Hematopoietic multipotent progenitor cell treated with erythropoietin and hydrocortisone succinate and interleukin-3 and kit ligand, for 4 days (in vitro differentiated cells): ENCODE measurements around the gene GLUL.
"Not testable (repeated sequence)": the region's sequence is repeated elsewhere in the genome, so short reads cannot be mapped to it uniquely, and the experiment has no call there.

ENCODE experiments used
- DNase-seq: peaks from one replicate; pipeline ENCODE4 v3.0.0-alpha.2; 2015

The GLUL gene

GRCh38 chr1:182392050-182393028 lies 749 bp upstream of the GLUL start:
- DNase-seq = peak; percentile 74

DNA sequence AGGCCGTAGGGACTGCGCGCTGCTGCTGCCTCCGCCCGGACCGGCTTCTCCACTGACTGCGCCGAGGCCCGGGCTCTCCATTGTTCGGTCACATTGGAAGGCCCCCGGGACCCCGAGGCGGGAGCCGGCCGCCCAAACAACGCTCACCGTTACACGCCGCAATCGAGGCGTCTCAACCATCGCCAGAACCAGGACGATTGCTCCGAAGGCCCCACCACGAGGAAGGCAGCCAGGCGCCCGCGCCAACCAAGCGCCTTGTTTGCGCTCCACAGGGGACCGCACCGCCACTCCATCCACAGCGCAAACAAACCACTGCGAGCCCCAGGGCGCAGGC lies 595 bp downstream of the GLUL start:
- DNase-seq = no peak

GRCh38 chr1:182389619-182390047 lies 2.0 kb downstream of the GLUL start:
- DNase-seq = peak; percentile 69

GRCh38 chr1:182388392-182389134 lies 3.0 kb downstream of the GLUL start:
- DNase-seq = peak; percentile 24

DNA sequence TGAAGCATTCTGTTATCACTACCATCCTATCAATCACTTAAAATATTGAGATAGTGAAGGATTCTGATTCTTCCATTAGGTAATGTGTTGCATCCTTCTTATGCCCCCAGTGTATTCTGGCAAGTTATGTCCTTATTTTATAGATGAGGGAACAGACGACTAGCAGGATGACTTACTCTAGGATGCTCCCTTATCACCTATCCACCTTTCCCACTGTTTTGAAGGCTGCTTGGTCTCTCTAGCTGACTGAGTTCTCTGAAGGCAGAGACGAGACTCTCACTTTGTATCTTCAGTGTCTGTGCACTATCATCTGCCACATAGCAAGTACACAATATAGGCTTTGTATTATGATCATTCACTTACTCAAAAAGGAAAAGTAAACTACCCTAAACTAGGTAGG lies 4.0 kb downstream of the GLUL start:
- no peak for DNase-seq

DNA sequence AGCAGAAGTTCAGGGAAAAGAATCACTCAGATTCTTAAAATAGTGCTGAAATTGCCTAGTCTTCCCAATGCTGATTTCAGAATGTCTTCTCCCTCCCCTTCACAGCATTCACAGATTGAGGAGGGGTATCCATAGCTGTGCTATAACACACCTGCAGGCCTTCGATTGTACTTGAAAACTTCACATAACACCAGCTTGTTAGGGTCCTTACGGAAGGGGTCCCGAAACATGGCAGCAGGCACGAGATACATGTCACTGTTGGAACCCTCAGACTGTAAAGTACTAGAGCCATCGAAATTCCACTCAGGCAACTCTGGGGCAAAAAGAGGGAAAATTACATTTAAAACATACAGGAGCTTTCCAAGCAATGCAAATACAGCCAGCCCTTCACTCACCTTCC lies 4.6 kb downstream of the GLUL start:
- DNase-seq = no peak

- DNase-seq = peak; percentile 39
Observed at GRCh38 chr1:182385885-182386853, 5.4 kb downstream of the GLUL start.

GRCh38 chr1:182384387-182384960 lies 7.1 kb downstream of the GLUL start:
- no peak for DNase-seq

DNA sequence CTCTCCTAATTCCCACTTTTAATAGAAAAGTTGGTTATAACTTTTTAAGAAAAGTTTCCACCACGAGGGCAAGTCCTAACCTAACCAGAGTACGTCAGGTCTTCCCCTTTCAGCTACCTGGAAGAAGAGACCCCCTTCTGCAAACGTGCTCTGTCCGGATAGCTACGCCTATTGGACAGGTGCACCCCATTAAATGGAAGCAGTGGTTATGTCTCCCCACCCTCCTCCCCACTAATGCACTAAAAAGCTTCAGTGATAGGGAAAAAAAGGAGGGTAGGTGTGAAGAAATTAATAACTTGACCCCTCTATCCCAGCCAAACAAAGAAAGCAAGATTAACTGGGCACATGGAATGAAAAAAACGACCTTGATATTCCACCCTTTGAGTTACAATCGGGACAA lies 7.7 kb downstream of the GLUL start:
- DNase-seq = no peak

DNA sequence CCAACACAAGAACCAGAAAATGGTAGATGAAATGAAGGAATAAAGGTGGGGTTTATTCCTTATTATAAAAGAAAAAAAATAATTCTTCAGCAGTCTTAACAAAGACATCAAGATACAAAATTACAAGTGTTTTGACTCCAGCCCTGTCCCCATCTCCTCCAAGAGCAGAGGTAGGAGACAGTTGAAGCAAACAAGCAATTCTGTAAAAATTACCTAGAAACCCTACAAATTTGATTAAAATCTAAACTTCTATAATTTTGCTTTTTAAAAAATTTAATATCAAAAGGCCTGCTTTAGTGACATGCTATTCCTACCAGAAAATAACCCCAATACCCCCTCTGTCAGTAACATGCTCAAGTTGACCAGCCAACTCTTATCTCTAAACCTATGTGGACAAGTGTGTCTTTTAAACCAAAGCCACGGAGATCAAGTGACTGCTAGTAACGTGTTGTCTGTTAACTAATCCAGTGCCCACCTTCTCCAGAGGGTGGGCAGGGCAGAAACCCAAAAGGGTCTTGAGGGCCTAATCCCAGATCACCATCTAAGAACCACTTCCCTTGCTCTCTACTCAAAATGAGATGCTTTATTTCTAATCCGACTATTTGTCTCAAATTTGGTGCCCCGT lies 8.4 kb downstream of the GLUL start:
- DNase-seq = peak; percentile 42

DNA sequence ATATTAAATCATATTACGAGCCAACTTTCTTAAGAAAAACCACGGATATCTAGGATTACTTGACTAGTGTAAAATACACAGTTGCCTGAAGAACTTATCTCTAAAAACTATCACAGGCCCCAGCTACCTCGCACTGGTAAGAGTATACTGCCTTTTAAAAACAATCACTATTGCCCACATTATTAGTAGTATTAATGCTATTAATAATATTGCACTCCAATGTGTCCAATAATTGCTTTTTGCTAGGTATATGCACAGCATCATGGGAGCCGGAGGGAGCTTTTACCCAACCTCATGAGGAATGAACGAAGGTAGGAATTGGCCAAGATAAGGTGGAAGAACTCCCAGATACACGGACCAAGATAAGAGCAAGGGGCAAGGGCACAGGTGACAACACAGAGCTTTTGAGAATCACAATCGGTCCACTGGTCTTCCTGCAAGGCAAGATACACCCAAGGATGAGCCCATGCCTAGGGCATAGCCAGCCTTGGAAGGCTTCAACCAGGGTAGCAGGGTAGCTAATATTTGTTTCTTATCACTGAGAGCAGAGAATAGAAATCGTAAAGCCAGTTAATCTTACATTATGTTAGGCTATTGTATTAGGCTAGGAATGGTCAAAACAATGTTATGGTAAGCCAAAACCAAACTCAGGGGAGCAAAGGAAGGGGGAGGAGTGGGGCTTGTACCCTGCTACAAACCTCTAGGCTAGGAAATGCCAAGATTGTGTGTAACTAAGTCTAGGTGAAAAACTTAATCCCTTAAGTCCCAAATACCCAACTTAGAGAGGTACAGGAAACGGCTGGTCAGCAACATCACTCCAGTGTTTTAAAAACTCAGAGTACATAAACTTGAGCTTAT lies 9.4 kb downstream of the GLUL start:
- DNase-seq = peak; percentile 30

- DNase-seq = no peak
Observed at GRCh38 chr1:182380199-182380598, 11.4 kb downstream of the GLUL start.

- DNase-seq = not testable (repeated sequence)
Observed at GRCh38 chr1:182379781-182380180, 11.8 kb downstream of the GLUL start.

GRCh38 chr1:182376936-182377574 lies 14.5 kb downstream of the GLUL start:
- no peak for DNase-seq

GRCh38 chr1:182374101-182374834 lies 17.3 kb downstream of the GLUL start:
- DNase-seq = no peak

DNA sequence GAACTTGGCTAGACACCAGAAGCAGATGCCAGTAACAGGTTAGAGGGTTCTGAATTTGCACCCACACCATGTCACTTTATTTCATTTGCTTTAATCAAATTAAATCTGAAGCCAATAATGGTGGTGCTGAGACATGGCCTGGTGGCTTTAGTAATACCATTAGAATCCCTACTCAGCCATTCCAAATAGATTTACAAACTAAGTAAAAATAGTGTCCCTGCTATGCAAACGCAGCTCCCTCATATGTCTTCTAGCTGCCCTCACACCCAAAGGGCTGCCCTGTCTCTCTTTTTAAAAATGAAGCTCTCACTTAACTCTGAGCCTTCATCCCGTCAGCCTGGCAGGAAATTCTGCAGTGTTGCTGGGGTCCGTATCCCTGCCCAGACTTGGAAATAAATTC lies 21.1 kb downstream of the GLUL start:
- no peak for DNase-seq

DNA sequence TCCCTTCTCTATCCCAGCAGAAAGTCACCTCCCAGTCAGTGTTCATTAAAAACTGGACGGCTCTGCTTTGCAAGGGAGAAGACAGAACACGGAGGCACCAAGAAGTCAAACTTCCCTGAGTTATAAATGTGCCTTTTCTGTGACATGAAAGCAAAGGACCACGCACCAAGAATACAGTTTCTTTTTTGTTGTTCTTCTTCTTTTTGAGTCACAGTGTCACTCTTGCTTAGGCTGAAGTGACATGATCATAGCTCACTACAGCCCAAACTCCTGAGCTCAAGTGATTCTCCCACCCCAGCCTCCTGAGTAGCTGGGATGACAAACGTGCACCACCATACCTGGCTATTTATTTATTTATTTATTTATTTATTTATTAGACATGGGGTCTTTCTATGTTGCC lies 22.7 kb downstream of the GLUL start:
- no peak for DNase-seq

DNA sequence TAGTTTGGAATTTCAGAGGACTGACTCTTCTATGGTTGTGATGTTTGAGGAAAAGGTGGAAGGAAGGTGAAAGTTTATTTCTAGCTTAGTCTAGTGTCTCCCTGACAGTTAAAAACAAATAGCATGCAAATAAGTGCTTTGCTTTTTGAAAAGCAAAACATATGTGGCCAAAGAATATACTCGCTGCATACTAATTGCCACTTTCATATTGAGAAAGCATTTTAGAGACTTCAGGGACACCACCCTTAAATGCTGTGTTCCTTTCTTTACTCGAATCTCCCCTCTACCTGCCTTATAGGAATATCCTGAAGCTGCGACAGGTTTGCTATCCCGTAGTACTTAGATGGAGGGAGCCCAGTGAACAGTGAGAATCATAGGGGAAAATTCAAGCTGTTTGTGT lies 23.2 kb downstream of the GLUL start:
- DNase-seq = no peak

- no peak for DNase-seq
Observed at GRCh38 chr1:182367926-182368325, 23.7 kb downstream of the GLUL start.

GRCh38 chr1:182366596-182366995 lies 25.0 kb downstream of the GLUL start:
- DNase-seq = no peak
